Activated naive CD4-positive, alpha-beta T cell treated with anti-CD3 and anti-CD28 coated beads, Interleukin-2, amount 10 ng/mL, durations not matched to agents 5 hours and 36 hours (primary cell): Measurements from ENCODE around the gene KLHL25. TPM values are rescaled to one million over a fixed set of nuclear protein-coding genes. Genes with fewer than 3 reads are reported as not detected.

Experiments
- microRNA-seq: library from miRNA; unstranded; fragments of <30 nt; microRNA quantifications from one replicate; pipeline ENCODE4 v1.2.0, GENCODE V29; 2022; ENCODE audit warnings: borderline microRNAs expressed, borderline replicate concordance
- total RNA-seq, 2 experiments: library from RNA; stranded (reverse); gene quantifications; one replicate each; pipeline ENCODE4 v1.2.3, GENCODE V29; 2021

KLHL25 gene
- total RNA-seq = 1 to 10 TPM; 5.8 to 6.4 TPM

GRCh38 chr15:85794598-85795336 is at the start of gene KLHL25:
Gene KLHL25 (minus strand): TSS chr15:85794925. CDS start chr15:85769810, 25,115 bp downstream.

Small RNA genes within 50 kb of the gene (microRNA-seq; reads per million reads assigned to microRNA genes)
- gene MIR1276 = 0.83 reads per million
- not detected for gene MIR548AP
